Measurements from ENCODE around the gene DNMT3A. TPM values are rescaled to one million over a fixed set of nuclear protein-coding genes. Genes with fewer than 3 reads are reported as not detected.
A peak's percentile ranks its signal among the peaks of the same experiment; 100 is the strongest.

DNMT3A gene
- total RNA-seq, 1 donor, result 11.7 TPM

DNA sequence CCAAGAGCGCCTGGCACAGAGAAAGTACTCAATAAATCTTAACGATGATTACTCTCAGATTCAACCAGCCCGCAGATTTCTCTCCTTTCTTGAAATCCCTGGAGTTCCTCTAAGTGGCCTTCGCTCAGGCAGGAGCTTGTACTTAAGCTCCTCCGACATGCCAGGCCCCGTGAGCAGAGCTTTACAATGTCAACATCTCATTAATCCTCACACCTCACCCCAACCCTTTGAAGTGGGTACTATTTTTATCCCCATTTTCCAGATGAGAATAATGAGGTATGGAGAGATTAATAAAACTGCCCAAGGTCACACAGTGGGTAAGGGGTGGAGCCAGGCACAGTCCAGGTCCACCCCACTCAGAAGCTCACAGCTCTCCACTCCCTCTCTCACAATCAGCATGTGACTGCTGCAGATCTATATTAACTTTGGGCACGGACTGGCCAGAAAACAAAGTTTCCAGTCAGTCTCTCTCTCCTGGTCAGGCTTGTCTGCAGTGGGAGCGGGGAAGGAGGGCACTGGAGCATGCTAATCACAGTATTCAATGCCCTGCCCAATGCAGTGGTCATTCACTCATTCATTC is 18.0 kb downstream of the DNMT3A start:
- DNase-seq (ENCODE audit: low read depth), result peak; percentile 29
- no peak overlapping the region for H3K4me3 ChIP-seq (ENCODE audit: low read depth, low read length)
- TF ChIP-seq, protein P1, sequence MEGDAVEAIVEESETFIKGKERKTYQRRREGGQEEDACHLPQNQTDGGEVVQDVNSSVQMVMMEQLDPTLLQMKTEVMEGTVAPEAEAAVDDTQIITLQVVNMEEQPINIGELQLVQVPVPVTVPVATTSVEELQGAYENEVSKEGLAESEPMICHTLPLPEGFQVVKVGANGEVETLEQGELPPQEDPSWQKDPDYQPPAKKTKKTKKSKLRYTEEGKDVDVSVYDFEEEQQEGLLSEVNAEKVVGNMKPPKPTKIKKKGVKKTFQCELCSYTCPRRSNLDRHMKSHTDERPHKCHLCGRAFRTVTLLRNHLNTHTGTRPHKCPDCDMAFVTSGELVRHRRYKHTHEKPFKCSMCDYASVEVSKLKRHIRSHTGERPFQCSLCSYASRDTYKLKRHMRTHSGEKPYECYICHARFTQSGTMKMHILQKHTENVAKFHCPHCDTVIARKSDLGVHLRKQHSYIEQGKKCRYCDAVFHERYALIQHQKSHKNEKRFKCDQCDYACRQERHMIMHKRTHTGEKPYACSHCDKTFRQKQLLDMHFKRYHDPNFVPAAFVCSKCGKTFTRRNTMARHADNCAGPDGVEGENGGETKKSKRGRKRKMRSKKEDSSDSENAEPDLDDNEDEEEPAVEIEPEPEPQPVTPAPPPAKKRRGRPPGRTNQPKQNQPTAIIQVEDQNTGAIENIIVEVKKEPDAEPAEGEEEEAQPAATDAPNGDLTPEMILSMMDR (IDR thresholded peaks at IDR 0.05; ENCODE audit: insufficient read depth, low read depth, low read length), result no peak

DNA sequence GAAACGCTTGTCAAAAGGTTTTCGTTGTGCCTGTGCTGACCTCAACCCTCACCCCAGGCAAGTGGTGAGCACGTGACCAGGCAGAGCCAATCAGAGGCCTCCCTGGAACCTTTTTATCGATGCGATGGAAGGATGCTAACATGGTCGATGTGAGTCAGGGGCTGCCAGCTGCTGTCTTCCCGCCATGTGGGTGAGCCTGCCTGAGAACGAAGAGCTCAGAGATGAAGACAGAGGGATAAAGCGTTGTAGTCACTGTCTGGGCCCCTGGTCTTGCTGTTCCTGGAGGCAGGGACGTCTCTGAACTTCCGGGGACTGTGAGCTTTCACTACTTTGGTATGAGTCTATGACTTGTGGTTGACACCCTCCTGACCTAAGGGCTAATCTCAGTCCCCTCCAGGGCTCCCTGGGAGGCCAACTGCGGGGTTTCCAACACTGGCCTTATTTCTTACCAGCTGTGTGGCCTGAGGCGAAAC is 18.6 kb downstream of the DNMT3A start:
- no peak overlapping the region for H3K4me3 ChIP-seq (ENCODE audit: low read depth, low read length)
- TF ChIP-seq, protein P1 (IDR thresholded peaks at IDR 0.05; ENCODE audit: insufficient read depth, low read depth, low read length), result no peak
- peak; percentile 26 for DNase-seq (ENCODE audit: low read depth)

DNA sequence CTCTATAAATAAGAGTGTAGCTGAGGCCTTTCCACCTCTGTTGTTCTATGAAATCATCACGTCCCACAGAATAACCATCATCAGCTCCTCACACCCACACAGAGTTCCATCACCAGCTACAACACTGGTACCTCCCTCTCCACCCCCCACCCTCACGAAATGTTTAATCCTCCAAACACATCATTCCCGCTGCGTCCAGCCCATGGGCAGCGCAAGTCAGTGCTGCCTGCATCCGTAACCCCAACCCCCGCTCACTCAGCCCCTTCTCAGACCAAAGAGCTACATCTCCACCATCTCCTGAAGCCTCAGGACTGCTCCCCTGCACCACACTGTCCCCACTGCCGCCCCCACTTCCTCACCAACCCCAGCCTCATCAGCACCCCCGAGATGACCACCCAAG is 19.4 kb downstream of the DNMT3A start:
- DNase-seq (ENCODE audit: low read depth), result no peak
- no peak overlapping the region for H3K4me3 ChIP-seq (ENCODE audit: low read depth, low read length)
- TF ChIP-seq, protein P1 (IDR thresholded peaks at IDR 0.05; ENCODE audit: insufficient read depth, low read depth, low read length), result no peak

DNA sequence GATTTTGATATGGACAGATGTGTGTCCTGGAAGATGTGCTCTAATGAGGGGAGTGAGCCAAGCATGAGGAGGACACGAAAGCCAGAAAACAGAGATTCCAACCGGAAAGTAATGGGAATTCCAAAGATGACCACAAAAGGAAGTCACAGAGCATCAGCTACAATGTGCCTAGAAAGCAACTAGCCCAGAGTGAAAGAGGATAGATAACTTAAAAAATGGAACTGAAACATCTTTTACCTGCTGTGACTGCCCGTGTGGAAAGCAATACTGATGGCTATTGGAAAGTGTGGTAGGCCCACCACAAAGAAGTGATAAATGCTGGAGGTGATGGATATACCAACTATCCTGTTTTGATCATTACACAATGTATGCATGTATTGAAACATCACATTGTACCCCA is 21.6 kb downstream of the DNMT3A start:
- DNase-seq (ENCODE audit: low read depth), result no peak
- H3K4me3 ChIP-seq (ENCODE audit: low read depth, low read length), result no peak overlapping the region
- TF ChIP-seq, protein P1 (IDR thresholded peaks at IDR 0.05; ENCODE audit: insufficient read depth, low read depth, low read length), result no peak

DNA sequence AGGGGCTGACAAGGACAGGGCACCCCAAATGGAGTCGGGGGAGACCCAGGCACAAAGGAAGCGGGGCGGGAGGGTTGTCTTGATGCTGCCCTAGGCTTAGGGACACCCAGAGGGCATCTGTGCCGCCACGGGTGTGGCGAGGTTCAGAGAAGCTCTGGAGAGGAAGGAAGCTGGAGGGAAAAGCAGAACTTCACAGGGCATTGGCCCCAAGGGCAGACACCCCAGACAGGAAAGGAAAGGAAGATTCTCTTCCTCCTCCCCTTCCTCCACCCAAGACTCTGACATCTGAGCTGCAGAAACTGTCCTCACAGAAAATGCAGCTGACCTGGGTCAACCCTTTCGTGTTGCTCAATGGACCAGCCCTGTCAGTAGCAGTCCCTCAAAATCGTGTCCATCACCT is 25.6 kb downstream of the DNMT3A start:
- no peak overlapping the region for H3K4me3 ChIP-seq (ENCODE audit: low read depth, low read length)
- no peak for DNase-seq (ENCODE audit: low read depth)
- TF ChIP-seq, protein P1 (IDR thresholded peaks at IDR 0.05; ENCODE audit: insufficient read depth, low read depth, low read length), result no peak

DNA sequence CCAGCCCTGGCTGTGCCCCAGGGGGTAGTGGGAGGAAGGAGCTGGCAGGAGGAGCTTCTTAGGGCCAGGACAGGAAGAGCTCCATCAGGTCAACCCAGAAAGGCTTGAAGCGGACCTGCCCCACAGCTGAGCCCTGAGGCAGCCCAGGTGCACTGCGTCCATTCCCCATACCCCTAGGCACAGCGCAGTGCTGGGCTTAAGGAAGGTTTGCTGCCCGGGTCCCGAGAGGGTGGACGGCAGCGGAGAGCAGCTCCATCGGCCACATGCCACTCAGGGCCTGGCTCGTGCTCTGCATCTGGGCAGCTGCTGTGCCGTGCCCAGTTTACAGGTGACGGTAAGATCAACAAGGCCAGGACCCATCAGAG is 26.4 kb downstream of the DNMT3A start:
- no peak overlapping the region for H3K4me3 ChIP-seq (ENCODE audit: low read depth, low read length)
- TF ChIP-seq, protein P1 (IDR thresholded peaks at IDR 0.05; ENCODE audit: insufficient read depth, low read depth, low read length), result no peak
- no peak for DNase-seq (ENCODE audit: low read depth)

Measured in fibroblast of villous mesenchyme (primary cell).